Adrenal gland (tissue), 12 donors: ENCODE measurements around the gene GIMAP5. TPM values are rescaled to one million over a fixed set of nuclear protein-coding genes. Genes with fewer than 3 reads are reported as not detected.

Experiments used
- DNase-seq, 7 donors: peaks; one replicate each; pipeline ENCODE4 v3.0.0-alpha.2; 2019 to 2020
- H3K27ac ChIP-seq, 5 donors: fragments of 200-600 bp; sonication (generic) in 4 of 5; 1 replicate in 3 of 5; 2 replicates in 2 of 5; pipeline versions ENCODE4 v1.5.1 to v1.8.0; 2016 to 2020; ENCODE audit warnings: mild to moderate bottlenecking in 1 of 5
- H3K27me3 ChIP-seq: fragments of 200-600 bp; 2 replicates; pipeline ENCODE4 v1.8.0; 2021
- H3K36me3 ChIP-seq, 2 donors: fragments of 200-600 bp; replicated peaks in 1 of 2; 1 replicate in 1 of 2; 2 replicates in 1 of 2; pipeline versions ENCODE4 v1.5.1 to v1.8.0; 2018 to 2022
- H3K4me1 ChIP-seq, 2 donors: fragments of 200-600 bp; replicated peaks in 1 of 2; 1 replicate in 1 of 2; 2 replicates in 1 of 2; pipeline versions ENCODE4 v1.5.1 to v1.8.0; 2018 to 2021
- H3K4me3 ChIP-seq, 4 donors: fragments of 200-600 bp; sonication (generic) in 3 of 4; one replicate each; pipeline ENCODE4 v1.5.1; 2016 to 2018
- H3K9me3 ChIP-seq, 3 donors: fragments of 200-600 bp; sonication (generic) in 1 of 3; replicated peaks in 1 of 3; 1 replicate in 2 of 3; 2 replicates in 1 of 3; pipeline versions ENCODE4 v1.5.1 to v1.8.0; 2016 to 2021
- CTCF ChIP-seq, 6 experiments: fragments of 450-650 bp in 4 of 6; fragments of 200-600 bp in 2 of 6; sonication (generic) in 1 of 6; IDR thresholded peaks; 1 replicate in 5 of 6; 2 replicates in 1 of 6; pipeline versions ENCODE4 v1.5.1 to v1.8.0; 2016 to 2021; ENCODE audit warnings: antibody characterized with exemption in 6 of 6, mild to moderate bottlenecking in 2 of 6, moderate library complexity in 1 of 6
- POLR2A ChIP-seq, 2 donors: fragments of 450-650 bp; IDR thresholded peaks; one replicate each; pipeline ENCODE4 v1.6.1; 2017; ENCODE audit warnings: antibody characterized with exemption in 2 of 2, mild to moderate bottlenecking in 2 of 2, moderate library complexity in 1 of 2
- WGBS, 4 donors: extraction: QIAGEN DNeasy Blood & Tissue Kit in 2 of 4; methylation state at CpG; one replicate each; pipeline versions ENCODE4 v1.1.5 to v1.1.7; 2013 to 2017; 5-methylcytosine and 5-hydroxymethylcytosine counted together
- intact Hi-C, 2 donors: fragments of 100-400 bp; cut with DNase I; formaldehyde crosslinking; loops; one replicate each; pipeline versions ENCODE4 v1.14.1 to v1.15.0; 2022 to 2023
- polyA plus RNA-seq, 3 donors: library from polyadenylated mRNA; stranded (reverse); fragments of 200-250 nt in 2 of 3; fragments of 350-450 nt in 1 of 3; fragmentation: Illumina TruSeq in 1 of 3; extraction: RNeasy Lipid Tissue Mini Kit (QIAGEN cat#74804) in 1 of 3; gene quantifications; one replicate each; pipeline ENCODE4 v1.2.3, GENCODE V29; 2013 to 2014
- total RNA-seq, 9 donors: library from RNA; depleted of rRNA in 4 of 9; stranded (reverse); fragments of >200 nt in 4 of 9; fragments of 120-200 nt in 1 of 9; fragmentation: NEBNext Ultra II Directional in 1 of 9; extraction: Animal tissue kit (Norgen Biotek cat#: 25700) in 1 of 9; gene quantifications; one replicate each; pipeline versions ENCODE4 v1.1.0 to v1.2.4, GENCODE V29; 2013 to 2023
- donor health status: healthy with polysubstance abuse.
- donor health status: Bipolar disorder and iron deficiency.
- donor health status: DM: yes; HTN: yes; CAD: no.
- donor health status: DM: no; HTN: no; CAD: no.
- donor health status: DM: no; HTN: no; CAD: no.
- donor health status: DM: yes; HTN: yes; CAD: no.

Gene GIMAP5
- total and polyA plus RNA-seq, 12 donors: 7.9 to 65.0 (median 19.2) TPM

DNA sequence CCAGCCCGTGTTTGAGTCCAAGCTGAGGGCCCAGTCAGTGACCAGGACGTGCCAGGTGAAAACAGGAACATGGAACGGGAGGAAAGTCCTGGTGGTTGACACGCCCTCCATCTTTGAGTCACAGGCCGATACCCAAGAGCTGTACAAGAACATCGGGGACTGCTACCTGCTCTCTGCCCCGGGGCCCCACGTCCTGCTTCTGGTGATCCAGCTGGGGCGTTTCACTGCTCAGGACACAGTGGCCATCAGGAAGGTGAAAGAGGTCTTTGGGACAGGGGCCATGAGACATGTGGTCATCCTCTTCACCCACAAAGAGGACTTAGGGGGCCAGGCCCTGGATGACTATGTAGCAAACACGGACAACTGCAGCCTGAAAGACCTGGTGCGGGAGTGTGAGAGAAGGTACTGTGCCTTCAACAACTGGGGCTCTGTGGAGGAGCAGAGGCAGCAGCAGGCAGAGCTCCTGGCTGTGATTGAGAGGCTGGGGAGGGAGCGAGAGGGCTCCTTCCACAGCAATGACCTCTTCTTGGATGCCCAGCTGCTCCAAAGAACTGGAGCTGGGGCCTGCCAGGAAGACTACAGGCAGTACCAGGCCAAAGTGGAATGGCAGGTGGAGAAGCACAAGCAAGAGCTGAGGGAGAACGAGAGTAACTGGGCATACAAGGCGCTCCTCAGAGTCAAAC is 5.2 kb downstream of the GIMAP5 start:
- WGBS, 4 donors: 76 to 88% (median 81%) methylated on average over 14 of the region's 14 CpGs
- no peaks in the 10 kb centered on the region for H3K9me3 ChIP-seq
- no peaks in the 10 kb centered on the region for H3K4me1 ChIP-seq
- no peak for DNase-seq
- no peak for TF ChIP-seq POLR2A (IDR thresholded peaks at IDR 0.05)
- no peak for TF ChIP-seq CTCF (IDR thresholded peaks at IDR 0.05)
- no peak overlapping the region for H3K4me3 ChIP-seq
- intact Hi-C loops: loop anchor here in 1 of 2 donors (10.0 kb wide), 1 partner anchor 288 kb away; the partner anchor contains the start of gene GIMAP8
- no peaks in the 10 kb centered on the region for H3K36me3 ChIP-seq
- no peaks in the 10 kb centered on the region for H3K27me3 ChIP-seq
- H3K27ac ChIP-seq: no peak overlapping the region

DNA sequence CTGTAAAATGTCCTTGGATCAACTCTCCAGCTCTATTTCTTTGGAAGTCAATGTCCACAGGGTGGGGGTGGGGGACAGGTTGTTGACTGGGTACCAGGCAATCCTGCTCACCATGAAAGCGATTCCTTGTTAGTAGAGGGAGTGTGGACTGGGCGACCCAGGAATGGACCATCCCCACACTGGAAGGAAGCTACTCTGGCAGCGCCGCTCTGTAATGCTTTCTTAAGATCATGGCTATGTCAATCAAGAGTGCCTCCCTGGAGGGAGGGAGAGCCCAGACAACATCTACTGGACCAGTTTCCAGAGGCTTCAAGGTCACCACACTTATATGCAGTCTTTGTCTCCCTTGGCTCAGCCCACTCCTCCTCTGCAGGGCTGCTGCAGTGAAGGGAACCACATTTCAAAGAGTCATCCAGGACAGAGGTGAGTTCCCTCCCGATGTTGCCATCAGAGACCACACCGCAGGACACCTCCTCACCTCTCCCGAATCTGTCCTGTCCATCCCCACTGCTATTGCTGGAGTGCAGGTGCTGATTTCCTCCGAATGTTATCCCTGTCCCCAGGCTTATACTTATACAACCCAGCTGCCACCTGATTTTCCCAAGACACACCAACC is 6.9 kb downstream of the GIMAP5 start:
- no peak for TF ChIP-seq CTCF (IDR thresholded peaks at IDR 0.05)
- TF ChIP-seq POLR2A (IDR thresholded peaks at IDR 0.05): no peak
- Histone ChIP-seq H3K4me1 (no peaks in the 10 kb centered on the region), H3K27ac (no peak overlapping the region), H3K9me3 (no peaks in the 10 kb centered on the region), H3K36me3 (no peaks in the 10 kb centered on the region), H3K4me3 (no peak overlapping the region), H3K27me3 (no peaks in the 10 kb centered on the region)
- WGBS, 4 donors: 59 to 68% (median 64%) methylated on average over 8 of the region's 8 CpGs
- intact Hi-C loops: loop anchor here in 1 of 2 donors (10.0 kb wide), 1 partner anchor 289 kb away; the partner anchor contains the start of gene GIMAP8
- DNase-seq: no peak

DNA sequence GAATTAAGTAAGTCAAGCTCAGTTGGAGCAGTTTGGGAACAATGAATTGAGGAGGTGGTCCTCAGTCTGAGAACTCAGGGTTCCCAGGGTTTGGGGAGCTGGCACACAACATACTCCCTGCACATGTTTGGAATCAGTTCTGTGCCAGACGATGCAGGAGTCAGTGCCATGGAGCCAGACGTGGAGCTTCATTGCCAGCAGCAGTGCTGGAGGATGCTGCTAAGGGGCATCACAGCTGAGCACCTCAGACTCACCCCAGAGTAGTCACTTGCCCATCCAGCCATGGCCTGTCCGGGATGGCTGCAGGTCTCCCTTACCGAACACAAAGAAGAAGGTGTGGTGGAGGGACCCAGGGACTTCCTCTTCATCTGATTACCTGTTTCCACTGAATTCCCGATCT is 7.9 kb downstream of the GIMAP5 start:
- Histone ChIP-seq H3K4me1 (no peaks in the 10 kb centered on the region), H3K36me3 (no peaks in the 10 kb centered on the region), H3K9me3 (no peaks in the 10 kb centered on the region), H3K4me3 (no peak overlapping the region), H3K27me3 (no peaks in the 10 kb centered on the region), H3K27ac (no peak overlapping the region)
- TF ChIP-seq CTCF (IDR thresholded peaks at IDR 0.05) (no peak), POLR2A (IDR thresholded peaks at IDR 0.05) (no peak)
- no peak for DNase-seq
- intact Hi-C loops: loop anchor here in 1 of 2 donors (10.0 kb wide), 1 partner anchor 290 kb away; the partner anchor contains the start of gene GIMAP8
- 72 to 85% (median 84%) methylated on average over 3 to 5 of the region's 5 CpGs for WGBS, 4 donors

- Histone ChIP-seq H3K27me3 (no peaks in the 10 kb centered on the region), H3K4me1 (no peaks in the 10 kb centered on the region), H3K9me3 (no peaks in the 10 kb centered on the region), H3K4me3 (no peak overlapping the region), H3K36me3 (no peaks in the 10 kb centered on the region), H3K27ac (no peak overlapping the region)
- intact Hi-C loops: loop anchor here in 1 of 2 donors (10.0 kb wide), 1 partner anchor 291 kb away; the partner anchor contains the start of gene GIMAP8
- 55 to 89% (median 69%) methylated on average over 3 of the region's 3 CpGs for WGBS, 4 donors
- DNase-seq: no peak
- TF ChIP-seq CTCF (IDR thresholded peaks at IDR 0.05) (no peak), POLR2A (IDR thresholded peaks at IDR 0.05) (no peak)
Observed at GRCh38 chr7:150745876-150746275, 8.7 kb downstream of the GIMAP5 start.
